Body of pancreas (tissue), 4 donors: ENCODE measurements around the gene IFNG-AS1. TPM values are rescaled to one million over a fixed set of nuclear protein-coding genes. Genes with fewer than 3 reads are reported as not detected.

Source experiments
- ATAC-seq: fragments of 150-250 bp; one replicate; pipeline ENCODE4 v1.9.1; 2016
- DNase-seq, 4 donors: peaks; one replicate each; pipeline ENCODE4 v3.0.0-alpha.2; 2019
- H3K27ac ChIP-seq, 4 donors: fragments of 200-600 bp; sonication (generic); 1 replicate in 3 of 4; 2 replicates in 1 of 4; pipeline versions ENCODE4 v1.5.1 to v1.6.1; 2016 to 2019; ENCODE audit warnings: mild to moderate bottlenecking in 1 of 4, mixed read lengths in 1 of 4, moderate library complexity in 1 of 4
- H3K27me3 ChIP-seq, 2 donors: fragments of 200-600 bp; sonication (generic); one replicate each; pipeline ENCODE4 v1.6.0; 2016; ENCODE audit warnings: mild to moderate bottlenecking in 1 of 2
- H3K36me3 ChIP-seq, 2 donors: fragments of 200-600 bp; sonication (generic); replicated peaks in 1 of 2; 2 replicates each; pipeline ENCODE4 v1.5.1; 2016; ENCODE audit warnings: low read depth in 2 of 2; ENCODE audit not compliant: insufficient read depth in 1 of 2
- H3K4me1 ChIP-seq: fragments of 200-600 bp; sonication (generic); one replicate; pipeline ENCODE4 v1.6.0; 2016
- H3K4me3 ChIP-seq, 2 donors: fragments of 200-600 bp; sonication (generic); 1 replicate in 1 of 2; 2 replicates in 1 of 2; pipeline ENCODE4 v1.5.1; 2016 to 2019
- H3K9me3 ChIP-seq, 3 donors: fragments of 200-600 bp; sonication (generic); 1 replicate in 2 of 3; 2 replicates in 1 of 3; pipeline ENCODE4 v1.5.1; 2016
- CTCF ChIP-seq, 7 experiments: fragments of 450-650 bp in 4 of 7; fragments of 200-600 bp in 3 of 7; sonication (generic) in 3 of 7; IDR thresholded peaks; one replicate each; pipeline ENCODE4 v1.5.1; 2016 to 2019; ENCODE audit warnings: antibody characterized with exemption in 7 of 7
- POLR2A ChIP-seq, 3 donors: fragments of 450-650 bp; IDR thresholded peaks; one replicate each; pipeline ENCODE4 v1.6.1; 2016; ENCODE audit warnings: antibody characterized with exemption in 3 of 3, mild to moderate bottlenecking in 2 of 3
- WGBS, 2 donors: methylation state at CpG; one replicate each; pipeline ENCODE4 v1.1.5; 2017; 5-methylcytosine and 5-hydroxymethylcytosine counted together
- intact Hi-C: fragments of 100-400 bp; cut with DNase I; formaldehyde crosslinking; loops from one replicate; pipeline ENCODE4 v1.15.1; 2023
- small RNA-seq: library from RNA; depleted of rRNA; stranded (forward); fragments of <200 nt; gene quantifications from one replicate; pipeline ENCODE3, GENCODE V24; 2016
- total RNA-seq, 2 donors: library from RNA; depleted of rRNA; stranded (reverse); fragments of >200 nt; gene quantifications; one replicate each; pipeline ENCODE4 v1.1.0, GENCODE V29; 2016

The IFNG-AS1 gene
- total RNA-seq, 2 donors from 2014 or later, result not detected

GRCh38 chr12:68065687-68066086 is 76.4 kb downstream of the IFNG-AS1 start:
- TF ChIP-seq CTCF (IDR thresholded peaks at IDR 0.05) (no peak), POLR2A (IDR thresholded peaks at IDR 0.05) (no peak)
- Histone ChIP-seq H3K36me3 (no peaks in the 10 kb centered on the region), H3K4me1 (no peaks in the 10 kb centered on the region), H3K27me3 (no peaks in the 10 kb centered on the region), H3K27ac (no peak overlapping the region), H3K4me3 (no peak overlapping the region), H3K9me3 (peaks cover 0 to 8% (median 0%) of the 10 kb centered on the region in 3 donors)
- no peak for DNase-seq
- WGBS, 2 donors, result 61 to 73% methylated on average over 1 of the region's 1 CpG
- intact Hi-C loops, result no loop called here
- ATAC-seq, result no peak

GRCh38 chr12:68067762-68068376 is 78.6 kb downstream of the IFNG-AS1 start:
- DNase-seq (no peak), ATAC-seq (no peak)
- 69 to 80% methylated on average over 6 of the region's 6 CpGs for WGBS, 2 donors
- no peak for TF ChIP-seq POLR2A (IDR thresholded peaks at IDR 0.05)
- no peaks in the 10 kb centered on the region for H3K27me3 ChIP-seq
- H3K36me3 ChIP-seq, result no peaks in the 10 kb centered on the region
- H3K27ac ChIP-seq, result no peak overlapping the region
- H3K9me3 ChIP-seq, result peaks cover 0 to 8% (median 0%) of the 10 kb centered on the region in 3 donors
- H3K4me3 ChIP-seq, result no peak overlapping the region
- no peaks in the 10 kb centered on the region for H3K4me1 ChIP-seq
- intact Hi-C loops, result no loop called here

- no peak for TF ChIP-seq CTCF (IDR thresholded peaks at IDR 0.05)
- TF ChIP-seq POLR2A (IDR thresholded peaks at IDR 0.05), result no peak
- no peak for ATAC-seq
- WGBS, 2 donors, result 61 to 71% methylated on average over 3 of the region's 3 CpGs
- no peak overlapping the region for H3K27ac ChIP-seq
- no peaks in the 10 kb centered on the region for H3K36me3 ChIP-seq
- H3K4me1 ChIP-seq, result no peaks in the 10 kb centered on the region
- DNase-seq, result no peak
- no peak overlapping the region for H3K4me3 ChIP-seq
- H3K27me3 ChIP-seq, result no peaks in the 10 kb centered on the region
- intact Hi-C loops, result no loop called here
- H3K9me3 ChIP-seq, result peaks cover 0 to 8% (median 0%) of the 10 kb centered on the region in 3 donors
Observed at GRCh38 chr12:68069275-68069674, 80.0 kb downstream of the IFNG-AS1 start.

Small RNAs within 50 kb of the gene (small RNA-seq; reads per million reads assigned to genes)
- gene AC005294.1 (not detected), gene RPL39P28 (not detected)

Other genes with a start within 250 kb of the IFNG-AS1 start
- not detected for gene IFNG, start 170.3 kb downstream of the IFNG-AS1 start, total RNA-seq
- not detected for gene IL26, start 236.4 kb downstream of the IFNG-AS1 start, total RNA-seq